ENCODE measurements around the gene CA10. TPM values are rescaled to one million over a fixed set of nuclear protein-coding genes. Genes with fewer than 3 reads are reported as not detected.

CA10 gene
- total and polyA plus RNA-seq, 8 donors = 1.3 TPM; not detected in 7

GRCh38 chr17:51650772-51651171 is 507.7 kb downstream of the CA10 start:
- no peaks in the 10 kb centered on the region for H3K4me1 ChIP-seq
- intact Hi-C loops (cut with DNase I; ENCODE audit: low total_unique reads) = loop anchor here (10.0 kb wide), 1 partner anchor 84 kb away; no protein-coding TSS in a partner anchor
- no peak for DNase-seq
- H3K36me3 ChIP-seq = no peaks in the 10 kb centered on the region
- no peak for TF ChIP-seq POLR2A (IDR thresholded peaks at IDR 0.05)
- peaks cover 0 to 12% (median 0%) of the 10 kb centered on the region in 3 donors for H3K27me3 ChIP-seq
- no peak overlapping the region for H3K4me3 ChIP-seq
- 42 to 60% (median 57%) methylated on average over 3 of the region's 3 CpGs for WGBS, 5 donors
- no peaks in the 10 kb centered on the region for H3K9me3 ChIP-seq
- no peak overlapping the region for H3K27ac ChIP-seq

GRCh38 chr17:51650202-51650601 is 508.3 kb downstream of the CA10 start:
- no peaks in the 10 kb centered on the region for H3K9me3 ChIP-seq
- no peaks in the 10 kb centered on the region for H3K36me3 ChIP-seq
- H3K4me1 ChIP-seq = no peaks in the 10 kb centered on the region
- H3K27ac ChIP-seq = no peak overlapping the region
- TF ChIP-seq CTCF (IDR thresholded peaks at IDR 0.05) = no peak
- no peak for TF ChIP-seq EP300 (IDR thresholded peaks at IDR 0.05)
- no peak for TF ChIP-seq POLR2AphosphoS5 (IDR thresholded peaks at IDR 0.05)
- no peak for TF ChIP-seq POLR2A (IDR thresholded peaks at IDR 0.05)
- DNase-seq = no peak
- no peak overlapping the region for H3K4me3 ChIP-seq
- WGBS, 5 donors = 69 to 81% (median 73%) methylated on average over 2 of the region's 2 CpGs
- peaks cover 0 to 18% (median 0%) of the 10 kb centered on the region in 3 donors for H3K27me3 ChIP-seq
- intact Hi-C loops (cut with DNase I; ENCODE audit: low total_unique reads) = loop anchor here (10.0 kb wide), 1 partner anchor 85 kb away; no protein-coding TSS in a partner anchor

- TF ChIP-seq CTCF (IDR thresholded peaks at IDR 0.05) (no peak), EP300 (IDR thresholded peaks at IDR 0.05) (no peak), POLR2A (IDR thresholded peaks at IDR 0.05) (no peak), POLR2AphosphoS5 (IDR thresholded peaks at IDR 0.05) (no peak)
- H3K27me3 ChIP-seq = peaks cover 0 to 35% (median 0%) of the 10 kb centered on the region in 3 donors
- intact Hi-C loops (cut with DNase I; ENCODE audit: low total_unique reads) = no loop called here
- no peaks in the 10 kb centered on the region for H3K36me3 ChIP-seq
- H3K4me3 ChIP-seq = no peak overlapping the region
- H3K4me1 ChIP-seq = no peaks in the 10 kb centered on the region
- H3K9me3 ChIP-seq = no peaks in the 10 kb centered on the region
- WGBS, 5 donors = 53 to 63% (median 53%) methylated on average over 5 of the region's 5 CpGs
- H3K27ac ChIP-seq = no peak overlapping the region
- DNase-seq = no peak
These were observed 510.7 kb downstream of the CA10 start for GRCh38 chr17:51647826-51648225.

DNA sequence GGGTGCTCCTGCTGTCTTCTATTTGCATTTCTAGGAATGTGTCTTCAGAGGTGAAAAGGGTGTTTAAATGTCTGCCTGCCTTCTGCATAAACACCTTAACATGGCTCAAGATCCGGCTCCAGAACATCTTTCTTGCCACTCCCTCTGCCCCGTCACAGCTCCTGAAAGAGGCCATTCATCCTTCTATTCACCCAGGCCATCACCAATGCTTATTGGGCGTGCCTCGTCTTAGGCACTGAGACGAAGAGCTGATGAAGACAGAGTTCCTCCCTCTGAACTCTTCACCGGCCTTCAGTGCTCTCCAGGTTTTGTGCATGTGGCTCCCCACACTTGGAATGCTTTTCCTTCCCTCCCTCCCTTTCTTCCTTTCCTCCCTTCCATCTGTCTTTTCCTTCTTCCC is 511.4 kb downstream of the CA10 start:
- Histone ChIP-seq H3K4me1 (no peaks in the 10 kb centered on the region), H3K36me3 (no peaks in the 10 kb centered on the region), H3K4me3 (no peak overlapping the region), H3K27me3 (peaks cover 0 to 42% (median 0%) of the 10 kb centered on the region in 3 donors), H3K9me3 (no peaks in the 10 kb centered on the region), H3K27ac (no peak overlapping the region)
- no peak for DNase-seq
- WGBS, 5 donors = 45 to 61% (median 55%) methylated on average over 6 of the region's 6 CpGs
- no peak for TF ChIP-seq POLR2A (IDR thresholded peaks at IDR 0.05)
- TF ChIP-seq POLR2AphosphoS5 (IDR thresholded peaks at IDR 0.05) = no peak
- intact Hi-C loops (cut with DNase I; ENCODE audit: low total_unique reads) = no loop called here

- Histone ChIP-seq H3K4me1 (no peaks in the 10 kb centered on the region), H3K9me3 (no peaks in the 10 kb centered on the region), H3K4me3 (no peak overlapping the region), H3K36me3 (no peaks in the 10 kb centered on the region), H3K27ac (no peak overlapping the region), H3K27me3 (peaks cover 0 to 45% (median 0%) of the 10 kb centered on the region in 3 donors)
- intact Hi-C loops (cut with DNase I; ENCODE audit: low total_unique reads) = no loop called here
- no peak for DNase-seq
- 65 to 77% (median 70%) methylated on average over 4 of the region's 4 CpGs for WGBS, 5 donors
- no peak for TF ChIP-seq POLR2AphosphoS5 (IDR thresholded peaks at IDR 0.05)
- no peak for TF ChIP-seq EP300 (IDR thresholded peaks at IDR 0.05)
- no peak for TF ChIP-seq CTCF (IDR thresholded peaks at IDR 0.05)
- TF ChIP-seq POLR2A (IDR thresholded peaks at IDR 0.05) = no peak
These were observed 512.0 kb downstream of the CA10 start for GRCh38 chr17:51646539-51646938.
